Epidermal melanocyte (primary cell): ENCODE results near the gene ACTMAP.
A peak's percentile ranks its signal among the peaks of the same experiment; 100 is the strongest.

Experiments used
- DNase-seq: peaks from one replicate; pipeline ENCODE4 v3.0.0; 2011; ENCODE audit warnings: low spot score; ENCODE audit not compliant: insufficient read length

ACTMAP gene

GRCh38 chr19:40721936-40722661 lies 28.2 kb downstream of the ACTMAP start:
- DNase-seq: no peak

GRCh38 chr19:40721140-40721486 lies 29.2 kb downstream of the ACTMAP start:
- no peak for DNase-seq

- DNase-seq: no peak
These were observed 30.8 kb downstream of the ACTMAP start for GRCh38 chr19:40719414-40719894.

- no peak for DNase-seq
These were observed 31.4 kb downstream of the ACTMAP start for GRCh38 chr19:40718774-40719391.

GRCh38 chr19:40717880-40718773 lies 32.1 kb downstream of the ACTMAP start:
- DNase-seq: no peak

DNA sequence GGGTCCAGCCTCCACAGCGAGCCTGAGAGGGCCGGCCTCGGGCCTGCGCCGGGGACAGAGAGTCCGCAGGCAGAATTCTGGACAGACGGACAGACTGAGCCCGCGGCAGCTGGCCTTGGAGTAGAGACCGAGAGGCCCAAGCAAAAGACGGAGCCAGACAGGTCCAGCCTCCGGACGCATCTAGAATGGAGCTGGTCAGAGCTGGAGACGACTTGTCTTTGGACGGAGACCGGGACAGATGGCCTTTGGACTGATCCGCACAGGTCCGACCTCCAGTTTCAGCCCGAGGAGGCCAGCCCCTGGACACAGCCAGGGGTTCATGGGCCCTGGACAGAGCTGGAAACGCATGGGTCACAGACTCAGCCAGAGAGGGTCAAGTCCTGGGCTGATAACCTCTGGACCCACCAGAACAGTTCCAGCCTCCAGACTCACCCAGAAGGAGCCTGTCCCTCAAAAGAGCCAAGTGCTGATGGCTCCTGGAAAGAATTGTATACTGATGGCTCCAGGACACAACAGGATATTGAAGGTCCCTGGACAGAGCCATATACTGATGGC lies 32.9 kb downstream of the ACTMAP start:
- DNase-seq: no peak

GRCh38 chr19:40716482-40717324 lies 33.6 kb downstream of the ACTMAP start, which contains the start of the genes COQ8B and ITPKC:
TSS of gene COQ8B (minus strand) at chr19:40716886. CDS start at chr19:40714632, 2,254 bp downstream.
TSS of gene ITPKC (plus strand) at chr19:40717112. CDS start at chr19:40717136, 24 bp downstream.
- DNase-seq: peak; percentile 90

- DNase-seq: no peak
These were observed 34.2 kb downstream of the ACTMAP start for GRCh38 chr19:40716031-40716481.

- DNase-seq: peak; percentile 84
These were observed 35.6 kb downstream of the ACTMAP start for GRCh38 chr19:40714441-40715299.

GRCh38 chr19:40713939-40714338 lies 36.3 kb downstream of the ACTMAP start:
- no peak for DNase-seq

DNA sequence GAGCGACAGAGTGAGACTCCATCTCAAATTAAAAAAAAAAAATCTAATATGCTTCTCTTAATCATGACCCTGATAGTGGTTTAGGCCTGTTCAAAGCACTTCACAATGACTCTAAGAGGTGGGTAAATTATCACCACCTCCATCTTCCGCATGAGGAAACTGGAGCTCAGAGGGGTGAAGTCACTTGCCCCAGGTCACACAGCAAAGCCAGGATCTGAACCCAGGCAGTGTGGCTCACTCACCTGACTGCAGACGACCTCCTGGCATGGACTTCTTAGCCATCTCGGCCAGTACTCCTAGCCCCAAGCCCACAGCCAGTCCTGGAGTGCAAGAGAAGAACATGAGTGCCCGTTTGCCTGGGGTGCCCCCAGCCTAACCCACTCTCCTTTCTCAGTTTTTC lies 40.5 kb downstream of the ACTMAP start:
- DNase-seq: no peak

- no peak for DNase-seq
These were observed 42.7 kb downstream of the ACTMAP start for GRCh38 chr19:40707615-40708014.

DNA sequence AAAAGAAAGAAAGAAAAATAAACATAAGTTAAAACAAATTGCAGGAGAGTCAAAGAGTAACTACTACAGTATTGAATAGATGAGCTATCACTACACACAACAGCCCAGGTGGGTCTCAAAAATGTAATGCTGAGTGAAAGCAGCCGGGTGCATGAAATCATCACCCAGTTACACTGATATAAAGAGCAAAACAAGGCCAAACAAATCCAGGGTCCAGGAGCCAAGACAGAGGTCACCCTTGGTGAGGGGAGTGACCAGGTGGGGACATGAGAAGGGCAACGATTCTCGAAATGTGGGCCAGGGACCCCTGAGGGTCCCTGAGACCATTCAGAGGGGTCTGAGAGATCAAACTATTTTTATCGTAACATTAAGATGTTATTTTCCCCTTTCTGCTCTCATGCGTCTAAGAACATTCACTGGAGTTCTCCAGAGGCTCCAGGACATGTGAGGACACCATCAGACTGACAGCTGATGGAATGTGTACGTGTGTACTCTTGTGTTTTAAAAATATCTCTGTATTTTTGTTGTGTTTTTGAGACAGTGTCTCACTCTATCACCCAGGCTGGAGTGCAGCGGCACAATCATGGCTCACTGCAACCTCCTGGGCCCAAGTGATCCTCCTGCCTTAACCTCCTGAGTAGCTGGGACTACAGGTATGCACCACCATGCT lies 44.2 kb downstream of the ACTMAP start:
- DNase-seq: no peak

DNA sequence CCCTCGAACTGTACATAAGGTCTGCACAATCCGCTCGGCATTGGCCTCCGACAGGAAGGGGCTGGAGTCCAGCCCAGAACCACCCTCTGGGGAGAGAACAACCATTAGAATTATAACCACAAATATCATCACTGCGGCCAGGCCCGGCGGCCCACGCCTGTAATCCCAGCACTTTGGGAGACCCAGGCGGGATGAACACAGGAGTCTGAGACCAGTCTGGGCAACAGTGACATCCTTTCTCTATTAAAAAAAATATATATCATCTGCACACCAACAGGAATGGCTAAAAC lies 45.0 kb downstream of the ACTMAP start:
- no peak for DNase-seq

- DNase-seq: no peak
These were observed 45.6 kb downstream of the ACTMAP start for GRCh38 chr19:40704491-40705361.

DNA sequence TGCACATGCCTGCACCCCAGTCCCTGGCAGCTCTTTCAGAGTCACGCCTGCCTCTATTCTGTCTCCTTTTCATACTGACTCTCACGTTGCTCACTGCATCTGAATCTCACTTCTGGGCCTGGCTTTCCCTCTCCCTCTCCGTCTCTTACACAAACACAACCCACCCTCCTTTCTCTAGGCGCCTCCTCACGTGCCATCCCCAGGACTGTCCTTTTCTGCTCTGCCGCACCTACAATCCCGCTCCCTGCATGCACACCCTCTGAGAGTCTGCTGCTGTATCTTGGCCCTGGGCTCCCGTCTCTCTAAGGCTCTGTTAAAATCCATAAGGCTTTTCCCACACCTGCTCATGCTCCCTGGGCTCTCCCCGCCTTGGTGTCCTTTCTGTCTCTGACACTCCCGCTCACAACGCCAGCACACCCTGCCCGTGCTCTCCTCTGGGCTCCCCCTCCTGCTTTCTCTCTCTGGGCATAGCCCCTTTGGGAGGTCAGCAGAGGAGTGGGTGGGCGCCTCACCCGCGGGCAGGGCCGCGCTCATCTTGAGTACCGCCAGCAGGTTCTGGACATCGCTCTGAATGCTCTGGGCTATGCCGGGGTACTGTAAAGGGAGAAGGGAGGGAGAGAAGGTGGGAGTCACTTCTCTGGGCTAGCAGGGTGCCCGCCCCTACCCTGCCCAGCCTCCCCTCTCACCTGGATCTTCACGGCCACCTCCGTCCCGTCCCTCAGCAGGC lies 47.1 kb downstream of the ACTMAP start:
- no peak for DNase-seq

DNA sequence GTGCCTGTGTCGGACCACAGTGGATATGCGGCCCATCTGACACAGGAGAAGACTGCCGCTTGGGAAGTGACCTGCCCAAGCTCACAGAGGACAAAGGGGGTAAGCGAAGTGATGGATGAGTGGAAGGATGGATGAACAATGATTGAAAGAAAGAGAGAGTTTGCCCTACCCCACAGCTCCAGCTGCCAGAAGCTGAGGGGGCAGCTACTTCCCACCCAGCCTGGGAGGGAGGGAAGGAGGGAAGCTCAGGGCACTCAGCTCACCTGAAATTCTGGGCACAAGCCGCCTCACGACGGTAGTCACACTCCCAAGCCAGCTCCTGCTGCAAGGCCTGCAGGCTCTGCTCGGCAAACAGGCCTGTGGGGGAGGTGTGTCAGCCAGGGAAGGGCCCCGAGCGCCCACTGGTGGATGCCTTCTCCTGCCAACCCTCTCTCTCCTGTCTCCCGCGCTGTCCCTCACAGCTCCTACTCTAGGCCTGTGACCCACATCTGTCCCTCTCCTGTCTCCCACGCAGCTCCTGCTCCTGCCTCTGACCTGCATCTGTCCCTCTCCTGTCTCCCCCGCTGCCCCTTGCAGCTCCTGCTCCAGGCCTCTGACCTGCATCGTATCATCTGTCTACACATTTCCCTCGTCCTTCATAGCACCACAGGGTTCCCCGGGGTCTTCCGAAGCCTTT lies 47.8 kb downstream of the ACTMAP start:
- DNase-seq: no peak
